Endometrial microvascular endothelial cells (primary cell): ENCODE measurements around the gene UVRAG. TPM values are rescaled to one million over a fixed set of nuclear protein-coding genes. Genes with fewer than 3 reads are reported as not detected.
"Not testable (repeated sequence)": the region's sequence is repeated elsewhere in the genome, so short reads cannot be mapped to it uniquely, and the experiment has no call there.

Source experiments
- in situ Hi-C: cut with HindIII; loops from 2 replicates; pipeline ENCODE4 v1.10.0; 2017; ENCODE audit warnings: low sequenced_read_pairs, low pct_unique_long_range_greater_than_20kb; ENCODE audit errors: inconsistent ontology term
- total RNA-seq: library from RNA; depleted of rRNA; stranded (reverse); fragments of >200 nt; gene quantifications from one replicate; pipeline ENCODE4 v1.2.3, GENCODE V29; 2015; ENCODE audit errors: inconsistent ontology term

The UVRAG gene
- total RNA-seq, 1 donor from 2014 or later, result 34.4 TPM

- in situ Hi-C loops, result no loop called here
Observed at GRCh38 chr11:76025817-76026216, 210.8 kb downstream of the UVRAG start.

GRCh38 chr11:76026281-76026680, 211.3 kb downstream of the UVRAG start:
- in situ Hi-C loops, result no loop called here

GRCh38 chr11:76026862-76027261, 211.9 kb downstream of the UVRAG start:
- in situ Hi-C loops, result no loop called here

GRCh38 chr11:76030286-76030685, 215.3 kb downstream of the UVRAG start:
- in situ Hi-C loops, result no loop called here

- in situ Hi-C loops, result no loop called here
Observed at GRCh38 chr11:76030968-76031590, 216.1 kb downstream of the UVRAG start.

DNA sequence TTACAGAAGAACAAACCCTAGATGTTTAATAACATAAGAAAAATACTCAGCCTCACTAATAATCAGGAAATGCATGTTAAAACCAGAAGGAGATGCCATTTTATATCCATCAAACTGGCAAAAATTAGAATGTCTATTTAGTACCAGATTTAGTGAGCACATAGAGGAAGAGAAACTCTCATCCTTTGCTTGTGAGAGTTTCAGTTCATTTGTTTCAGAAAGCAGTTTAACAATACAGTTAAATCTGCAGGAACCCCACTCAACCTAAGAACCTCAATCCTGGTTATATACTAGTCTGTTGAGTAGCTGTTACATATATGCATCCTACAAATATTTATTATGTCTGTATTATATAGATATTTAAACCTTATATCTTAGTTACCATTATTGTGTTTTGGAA, 218.7 kb downstream of the UVRAG start:
- in situ Hi-C loops, result no loop called here

GRCh38 chr11:76035020-76035419, 220.0 kb downstream of the UVRAG start:
- in situ Hi-C loops, result no loop called here

DNA sequence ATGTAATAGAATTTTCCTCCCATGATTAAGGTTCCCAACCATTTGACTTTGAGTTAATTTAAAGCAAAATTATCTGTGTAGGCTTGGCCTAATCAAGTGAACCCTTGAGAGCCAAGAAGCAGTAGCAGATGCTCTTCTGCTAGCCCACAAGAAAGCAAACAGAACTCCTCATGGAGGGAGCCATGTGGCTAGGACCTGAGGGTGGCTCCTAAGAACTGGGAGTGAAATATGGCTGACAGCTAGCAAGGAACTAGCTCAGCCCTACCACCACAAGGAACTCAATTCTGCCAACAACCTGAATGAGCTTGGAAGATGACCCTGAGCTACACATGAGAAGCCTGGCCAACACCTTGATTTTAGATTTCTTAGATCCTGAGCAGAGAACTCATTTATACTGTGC, 223.6 kb downstream of the UVRAG start:
- in situ Hi-C loops, result no loop called here

GRCh38 chr11:76041208-76041607, 226.2 kb downstream of the UVRAG start:
- in situ Hi-C loops, result no loop called here

DNA sequence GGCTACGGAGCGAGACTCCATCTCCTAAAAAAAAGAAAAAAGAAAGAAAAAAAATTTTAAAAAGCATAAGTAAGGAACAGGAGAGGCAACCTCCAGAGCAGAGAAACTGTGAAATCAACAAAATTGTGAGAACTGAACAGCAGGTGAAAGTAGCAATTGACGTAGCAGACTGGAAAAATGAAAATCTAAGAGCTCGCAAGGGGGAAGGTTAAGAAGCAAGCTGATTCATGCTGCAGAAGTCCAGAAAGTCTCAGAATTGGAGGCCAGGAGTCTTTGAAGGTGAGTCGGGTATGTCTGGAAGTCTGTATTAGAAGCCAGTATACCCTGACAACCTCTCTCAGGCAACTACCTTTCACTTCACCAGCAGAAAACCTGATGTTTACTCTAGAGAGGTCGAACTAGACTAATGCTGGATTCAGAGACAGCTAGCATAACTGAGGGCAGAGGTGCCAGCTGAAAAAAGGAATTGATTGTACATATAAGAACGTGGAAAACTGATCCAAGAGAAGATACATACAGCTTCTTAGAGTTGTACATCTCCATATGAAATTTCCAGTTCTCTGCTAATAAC, 229.8 kb downstream of the UVRAG start:
- in situ Hi-C loops, result no loop called here

DNA sequence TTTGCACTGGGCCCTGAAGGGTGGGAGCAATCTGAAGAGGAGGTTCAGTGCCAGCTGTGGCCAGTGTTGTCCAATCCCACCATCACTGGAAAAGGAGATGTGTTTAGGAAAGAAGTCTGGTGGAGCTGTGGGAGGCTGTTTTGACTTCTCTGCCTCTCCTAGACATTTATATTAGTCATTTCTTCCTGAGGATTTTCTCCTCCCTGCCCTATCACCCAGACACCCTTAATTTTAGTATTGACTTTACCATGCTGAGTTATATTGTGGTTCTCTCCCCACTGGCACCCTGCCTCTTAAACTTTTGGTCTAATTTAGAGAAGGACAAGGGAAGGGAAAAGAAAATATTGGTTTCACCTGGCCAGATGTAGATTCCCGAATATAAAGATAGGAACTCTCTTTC, 232.2 kb downstream of the UVRAG start:
- in situ Hi-C loops, result no loop called here

- in situ Hi-C loops, result no loop called here
Observed at GRCh38 chr11:76047766-76048165, 232.8 kb downstream of the UVRAG start.

GRCh38 chr11:76048763-76049162, 233.8 kb downstream of the UVRAG start:
- in situ Hi-C loops, result no loop called here

- in situ Hi-C loops, result no loop called here
Observed at GRCh38 chr11:76049511-76049910, 234.5 kb downstream of the UVRAG start.

DNA sequence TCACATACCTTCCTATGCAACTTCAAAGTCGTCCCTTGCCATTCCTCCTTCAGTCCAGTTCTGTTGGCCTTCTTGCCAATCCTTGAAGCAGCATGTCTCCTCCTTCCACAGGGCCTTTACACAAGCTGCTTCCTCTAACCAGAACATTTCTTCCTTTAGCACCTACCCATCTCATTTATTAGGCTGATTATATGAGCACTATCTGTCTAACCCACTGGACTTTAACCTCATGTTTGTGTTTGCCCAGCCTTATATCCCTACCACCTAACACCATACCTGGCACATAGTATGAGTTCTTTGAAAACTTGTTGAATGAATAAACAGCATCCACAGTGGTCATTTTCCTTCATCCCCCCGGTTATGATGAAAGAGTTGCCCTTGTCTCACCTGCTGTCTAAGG, 236.9 kb downstream of the UVRAG start:
- in situ Hi-C loops, result no loop called here

DNA sequence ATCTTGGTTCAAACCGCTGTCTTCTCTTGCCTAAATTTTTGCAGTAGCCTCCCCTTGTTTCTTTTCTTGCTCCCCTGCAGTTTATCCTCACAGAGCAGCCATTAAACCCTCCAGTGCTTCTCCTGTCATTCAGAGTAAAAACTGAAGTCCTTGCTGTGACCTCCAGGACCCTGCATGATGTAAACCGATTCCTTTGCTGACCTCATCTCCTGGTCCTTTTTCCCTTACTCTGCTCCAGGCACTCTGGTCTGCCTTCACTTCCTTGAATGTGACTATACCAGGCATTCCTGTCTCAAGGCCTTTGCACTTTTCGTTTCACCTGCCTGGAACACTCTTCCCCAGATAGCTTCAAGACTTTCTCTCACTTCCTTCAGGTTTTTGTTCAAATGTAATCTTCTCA, 239.3 kb downstream of the UVRAG start:
- in situ Hi-C loops, result no loop called here

- in situ Hi-C loops, result no loop called here
Observed at GRCh38 chr11:76056876-76057275, 241.9 kb downstream of the UVRAG start.

GRCh38 chr11:76060475-76061036, 245.5 kb downstream of the UVRAG start:
- in situ Hi-C loops, result not testable (repeated sequence)

DNA sequence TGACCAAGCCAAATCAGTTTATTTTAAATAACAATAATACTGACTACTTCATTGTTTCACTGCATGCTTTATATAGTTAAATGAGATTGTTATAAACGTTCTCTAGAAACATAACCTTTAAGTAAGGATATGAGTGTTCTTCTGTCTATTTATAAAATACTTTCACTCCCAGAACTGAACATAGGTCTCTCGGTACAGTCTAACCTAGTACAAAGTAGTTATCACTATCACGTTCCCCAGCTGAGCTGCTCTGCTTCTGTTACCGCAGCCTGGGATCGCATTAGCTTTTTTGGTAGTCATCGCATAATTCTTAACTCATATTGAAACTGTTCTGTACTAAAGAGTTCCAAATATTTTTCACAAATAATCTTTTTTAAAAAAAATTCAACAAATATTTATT, 247.7 kb downstream of the UVRAG start:
- in situ Hi-C loops, result no loop called here

DNA sequence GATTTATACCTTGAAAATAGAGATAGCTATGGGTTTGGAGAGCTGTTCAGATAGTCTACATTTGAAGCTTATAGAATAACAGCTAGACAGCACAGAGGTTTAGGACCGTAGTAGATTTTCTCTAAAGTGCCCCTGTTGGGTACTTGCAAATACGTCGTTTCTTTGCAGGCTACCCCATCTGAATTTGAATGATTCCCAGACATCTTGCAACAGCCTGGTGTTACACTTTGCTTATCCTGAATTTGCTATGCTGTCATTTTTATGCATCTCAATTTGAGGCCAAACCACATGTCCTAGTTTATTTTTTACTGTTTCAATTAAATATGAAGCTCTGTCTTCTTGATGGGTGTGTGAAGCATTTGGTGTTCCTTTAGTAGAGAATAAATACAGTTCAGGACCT, 249.2 kb downstream of the UVRAG start:
- in situ Hi-C loops, result no loop called here

- in situ Hi-C loops, result no loop called here
Observed at GRCh38 chr11:76067099-76067498, 252.1 kb downstream of the UVRAG start.
